ENCODE data around the gene LY6G5C. TPM values are rescaled to one million over a fixed set of nuclear protein-coding genes. Genes with fewer than 3 reads are reported as not detected.

Gene LY6G5C
- total and polyA plus RNA-seq, 7 donors = 0.75 to 3.2 (median 2.1) TPM

GRCh38 chr6:31632279-31632946 is 48.5 kb downstream of the LY6G5C start:
- no peaks in the 10 kb centered on the region for H3K27me3 ChIP-seq (ENCODE audit: insufficient read depth in 3 of 3, low read length in 2 of 3)
- intact Hi-C loops (cut with DNase I) = no loop called here
- no peaks in the 10 kb centered on the region for H3K9me3 ChIP-seq
- DNase-seq (no peak), ATAC-seq (peak in 2 of 4 donors; percentile 3 to 5)
- TF ChIP-seq CTCF (IDR thresholded peaks at IDR 0.05) = no peak
- 85 to 88% (median 86%) methylated on average over 26 of the region's 26 CpGs for WGBS, 3 donors
- H3K27ac ChIP-seq = no peak overlapping the region
- H3K36me3 ChIP-seq (ENCODE audit: insufficient read depth in 1 of 2, low read depth in 1 of 2) = peaks cover 29 to 100% of the 10 kb centered on the region in 2 donors
- H3K4me3 ChIP-seq = no peak overlapping the region
- no peaks in the 10 kb centered on the region for H3K4me1 ChIP-seq

GRCh38 chr6:31631681-31632278 is 49.1 kb downstream of the LY6G5C start:
- DNase-seq (no peak), ATAC-seq (peak in 2 of 4 donors; percentile 14 to 18)
- H3K4me3 ChIP-seq = no peak overlapping the region
- H3K9me3 ChIP-seq = no peaks in the 10 kb centered on the region
- H3K4me1 ChIP-seq = no peaks in the 10 kb centered on the region
- intact Hi-C loops (cut with DNase I) = no loop called here
- H3K27me3 ChIP-seq (ENCODE audit: insufficient read depth in 3 of 3, low read length in 2 of 3) = no peaks in the 10 kb centered on the region
- H3K27ac ChIP-seq = no peak overlapping the region
- 82 to 85% (median 82%) methylated on average over 29 to 32 of the region's 32 CpGs for WGBS, 3 donors
- peaks cover 31 to 100% of the 10 kb centered on the region in 2 donors for H3K36me3 ChIP-seq (ENCODE audit: insufficient read depth in 1 of 2, low read depth in 1 of 2)
- TF ChIP-seq CTCF (IDR thresholded peaks at IDR 0.05) = no peak

GRCh38 chr6:31631209-31631608 is 49.7 kb downstream of the LY6G5C start:
- no peak overlapping the region for H3K27ac ChIP-seq
- ATAC-seq = peak in 2 of 4 donors; percentile 10
- H3K4me1 ChIP-seq = no peaks in the 10 kb centered on the region
- no peaks in the 10 kb centered on the region for H3K9me3 ChIP-seq
- TF ChIP-seq CTCF (IDR thresholded peaks at IDR 0.05) = no peak
- DNase-seq = no peak
- no peaks in the 10 kb centered on the region for H3K27me3 ChIP-seq (ENCODE audit: insufficient read depth in 3 of 3, low read length in 2 of 3)
- 79 to 84% (median 80%) methylated on average over 16 of the region's 16 CpGs for WGBS, 3 donors
- H3K36me3 ChIP-seq (ENCODE audit: insufficient read depth in 1 of 2, low read depth in 1 of 2) = peaks cover 30 to 100% of the 10 kb centered on the region in 2 donors
- H3K4me3 ChIP-seq = no peak overlapping the region
- intact Hi-C loops (cut with DNase I) = no loop called here

DNA sequence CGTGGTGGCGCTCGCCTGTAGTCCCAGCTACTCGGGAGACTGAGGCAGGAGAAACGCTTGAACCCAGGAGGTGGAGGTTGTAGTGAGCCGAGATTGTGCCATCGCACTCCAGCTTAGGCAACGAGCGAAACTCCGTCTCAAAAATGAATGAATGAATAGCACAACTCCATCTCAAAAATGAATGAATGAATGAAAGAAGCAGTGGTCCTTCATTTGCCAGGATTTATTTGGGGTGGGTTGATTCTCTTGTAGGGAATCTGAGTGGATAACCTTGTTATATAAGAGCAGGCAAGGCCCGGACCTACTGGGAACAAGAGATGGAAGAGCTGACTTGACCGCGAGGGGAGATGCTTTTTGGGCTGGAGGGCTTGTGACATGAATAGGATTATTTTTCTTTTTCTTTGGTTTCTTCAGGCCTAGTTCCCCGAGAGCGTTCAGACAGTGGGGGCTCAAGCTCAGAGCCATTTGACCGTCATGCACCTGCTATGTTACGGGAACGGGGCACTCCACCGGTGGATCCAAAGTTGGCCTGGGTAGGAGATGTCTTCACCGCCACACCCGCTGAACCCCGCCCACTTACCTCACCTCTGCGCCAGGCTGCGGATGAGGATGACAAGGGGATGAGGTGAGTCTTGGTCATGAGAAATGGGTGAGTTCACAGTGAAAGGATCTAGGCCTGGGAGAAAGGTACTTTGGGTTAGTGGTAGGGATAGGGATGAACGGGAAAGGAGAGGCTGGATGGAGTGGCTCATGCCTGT is 50.5 kb downstream of the LY6G5C start:
- no peaks in the 10 kb centered on the region for H3K27me3 ChIP-seq (ENCODE audit: insufficient read depth in 3 of 3, low read length in 2 of 3)
- ATAC-seq = no peak
- 86 to 92% (median 87%) methylated on average over 25 of the region's 25 CpGs for WGBS, 3 donors
- intact Hi-C loops (cut with DNase I) = no loop called here
- no peak for DNase-seq
- no peak overlapping the region for H3K27ac ChIP-seq
- H3K9me3 ChIP-seq = no peaks in the 10 kb centered on the region
- TF ChIP-seq CTCF (IDR thresholded peaks at IDR 0.05) = no peak
- no peak overlapping the region for H3K4me3 ChIP-seq
- peaks cover 29 to 100% of the 10 kb centered on the region in 2 donors for H3K36me3 ChIP-seq (ENCODE audit: insufficient read depth in 1 of 2, low read depth in 1 of 2)
- no peaks in the 10 kb centered on the region for H3K4me1 ChIP-seq

Data from psoas muscle (tissue), 8 donors.